Skin of body (tissue), 2 donors: ENCODE results near the gene HDAC4. TPM values are rescaled to one million over a fixed set of nuclear protein-coding genes. Genes with fewer than 3 reads are reported as not detected.
"Not testable (repeated sequence)": the region's sequence is repeated elsewhere in the genome, so short reads cannot be mapped to it uniquely, and the experiment has no call there.

ENCODE experiments used
- DNase-seq: peaks from one replicate; lab custom pipeline; 2025; lab: John Stamatoyannopoulos, UW
- total RNA-seq: library from RNA; depleted of rRNA; stranded (reverse); fragments of >200 nt; gene quantifications from one replicate; pipeline ENCODE4 v1.2.3, GENCODE V29; 2014

The HDAC4 gene
- total RNA-seq, 1 donor from 2014 or later, result 22.8 TPM

- DNase-seq, result no peak
Measured at GRCh38 chr2:239041062-239041461, 359.8 kb downstream of the HDAC4 start.

- DNase-seq, result no peak
Measured at GRCh38 chr2:239040152-239040761, 360.6 kb downstream of the HDAC4 start.

GRCh38 chr2:239039479-239039861 lies 361.4 kb downstream of the HDAC4 start:
- DNase-seq, result no peak

- no peak for DNase-seq
Measured at GRCh38 chr2:239038773-239039478, 361.9 kb downstream of the HDAC4 start.

GRCh38 chr2:239038284-239038683 lies 362.5 kb downstream of the HDAC4 start:
- DNase-seq, result not testable (repeated sequence)

GRCh38 chr2:239037559-239037910 lies 363.3 kb downstream of the HDAC4 start:
- DNase-seq, result no peak

- no peak for DNase-seq
Measured at GRCh38 chr2:239036819-239037558, 363.8 kb downstream of the HDAC4 start.

- no peak for DNase-seq
Measured at GRCh38 chr2:239035997-239036731, 364.7 kb downstream of the HDAC4 start.

GRCh38 chr2:239035361-239035814 lies 365.4 kb downstream of the HDAC4 start:
- DNase-seq, result no peak

GRCh38 chr2:239034561-239035341 lies 366.1 kb downstream of the HDAC4 start:
- DNase-seq, result no peak

GRCh38 chr2:239033801-239034560 lies 366.8 kb downstream of the HDAC4 start:
- DNase-seq, result no peak

GRCh38 chr2:239029958-239030357 lies 370.9 kb downstream of the HDAC4 start:
- no peak for DNase-seq

- DNase-seq, result no peak
Measured at GRCh38 chr2:239028253-239028619, 372.6 kb downstream of the HDAC4 start.

GRCh38 chr2:239027391-239028252 lies 373.2 kb downstream of the HDAC4 start:
- DNase-seq, result peak; percentile 53

GRCh38 chr2:239026711-239027361 lies 374.0 kb downstream of the HDAC4 start:
- DNase-seq, result no peak

- DNase-seq, result no peak
Measured at GRCh38 chr2:239025951-239026461, 374.8 kb downstream of the HDAC4 start.

- DNase-seq, result peak; percentile 53
Measured at GRCh38 chr2:239025096-239025801, 375.6 kb downstream of the HDAC4 start.

- no peak for DNase-seq
Measured at GRCh38 chr2:239024226-239024625, 376.6 kb downstream of the HDAC4 start.
